ENCODE measurements around the gene RGS19.

DNA sequence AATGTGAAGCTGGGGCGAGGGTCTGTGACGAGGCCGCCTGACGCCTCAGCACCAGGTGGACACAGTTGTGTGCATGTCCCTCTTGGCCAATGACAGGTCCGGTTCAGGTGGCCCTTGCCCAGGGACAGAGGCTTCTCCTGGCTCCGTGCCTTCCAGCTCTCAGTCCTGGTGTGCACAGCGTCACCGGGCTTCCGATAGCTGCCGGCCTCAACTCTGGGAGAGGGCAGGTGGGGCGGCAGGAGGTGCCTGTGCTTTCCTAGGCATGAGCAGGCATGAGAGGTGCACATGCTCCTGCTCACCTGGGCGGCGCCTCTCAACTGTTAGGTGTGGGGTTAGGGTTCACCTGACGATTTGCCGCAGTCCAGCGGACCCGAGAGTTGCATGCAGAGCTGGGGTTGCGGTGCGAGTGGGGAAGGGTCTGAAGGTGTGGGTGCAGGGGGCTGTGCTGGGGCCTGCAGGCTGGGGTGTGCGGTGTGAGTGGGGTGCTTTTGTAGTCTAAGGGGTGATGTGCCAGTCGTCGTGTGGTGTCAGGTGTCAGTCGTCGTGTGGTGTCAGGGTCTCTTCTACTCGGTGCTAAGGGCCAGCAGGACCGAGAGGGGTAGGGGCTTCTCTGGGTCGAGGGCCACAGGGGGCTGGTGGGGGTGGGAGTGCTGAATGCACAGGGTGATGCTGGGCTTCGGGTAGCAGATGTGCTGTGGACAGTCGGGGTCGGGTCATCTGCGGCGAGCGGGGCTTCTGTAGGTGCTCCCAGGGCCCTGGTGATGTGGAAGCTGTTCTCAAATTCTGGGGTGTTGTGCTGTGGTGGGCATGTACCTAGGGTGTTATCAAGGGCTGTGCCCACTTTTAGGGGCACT is 26.1 kb downstream of the RGS19 start:
- TF ChIP-seq, protein P1, sequence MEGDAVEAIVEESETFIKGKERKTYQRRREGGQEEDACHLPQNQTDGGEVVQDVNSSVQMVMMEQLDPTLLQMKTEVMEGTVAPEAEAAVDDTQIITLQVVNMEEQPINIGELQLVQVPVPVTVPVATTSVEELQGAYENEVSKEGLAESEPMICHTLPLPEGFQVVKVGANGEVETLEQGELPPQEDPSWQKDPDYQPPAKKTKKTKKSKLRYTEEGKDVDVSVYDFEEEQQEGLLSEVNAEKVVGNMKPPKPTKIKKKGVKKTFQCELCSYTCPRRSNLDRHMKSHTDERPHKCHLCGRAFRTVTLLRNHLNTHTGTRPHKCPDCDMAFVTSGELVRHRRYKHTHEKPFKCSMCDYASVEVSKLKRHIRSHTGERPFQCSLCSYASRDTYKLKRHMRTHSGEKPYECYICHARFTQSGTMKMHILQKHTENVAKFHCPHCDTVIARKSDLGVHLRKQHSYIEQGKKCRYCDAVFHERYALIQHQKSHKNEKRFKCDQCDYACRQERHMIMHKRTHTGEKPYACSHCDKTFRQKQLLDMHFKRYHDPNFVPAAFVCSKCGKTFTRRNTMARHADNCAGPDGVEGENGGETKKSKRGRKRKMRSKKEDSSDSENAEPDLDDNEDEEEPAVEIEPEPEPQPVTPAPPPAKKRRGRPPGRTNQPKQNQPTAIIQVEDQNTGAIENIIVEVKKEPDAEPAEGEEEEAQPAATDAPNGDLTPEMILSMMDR (IDR thresholded peaks at IDR 0.05): no peak
- no peak for TF ChIP-seq EP300 (IDR thresholded peaks at IDR 0.05)
- no peak for TF ChIP-seq POLR2A (IDR thresholded peaks at IDR 0.05)
